GM19455 (cell line): ENCODE results near the gene NUAK2.
A peak's percentile ranks its signal among the peaks of the same experiment; 100 is the strongest.

Experiments used
- ATAC-seq: cut with Tn5 transposase; IDR thresholded peaks from one replicate; pipeline ENCODE4 v1.9.1; 2021; ENCODE audit not compliant: unreplicated experiment

Gene NUAK2

GRCh38 chr1:205275916-205276688, 45.4 kb downstream of the NUAK2 start:
- no peak for ATAC-seq

DNA sequence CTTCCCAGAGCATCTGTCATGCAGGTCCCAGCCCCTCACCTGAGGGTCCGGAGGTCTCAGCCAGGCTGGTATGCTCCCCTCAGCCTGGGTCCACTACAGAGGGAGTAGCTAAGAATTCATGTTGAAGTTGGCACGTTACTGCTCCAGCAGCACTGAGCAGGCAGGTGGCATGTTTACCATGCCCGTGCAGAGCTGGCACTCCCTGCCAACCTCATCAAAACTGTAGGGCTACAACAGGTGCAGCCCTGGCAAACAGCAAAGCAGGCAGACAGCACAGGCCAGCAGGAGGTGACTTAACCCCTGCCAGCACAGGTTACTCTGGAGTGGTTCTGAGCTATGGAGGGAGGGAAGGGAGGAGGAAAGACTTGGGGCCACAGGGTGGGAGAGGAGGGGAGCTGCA, 46.4 kb downstream of the NUAK2 start:
- no peak for ATAC-seq

DNA sequence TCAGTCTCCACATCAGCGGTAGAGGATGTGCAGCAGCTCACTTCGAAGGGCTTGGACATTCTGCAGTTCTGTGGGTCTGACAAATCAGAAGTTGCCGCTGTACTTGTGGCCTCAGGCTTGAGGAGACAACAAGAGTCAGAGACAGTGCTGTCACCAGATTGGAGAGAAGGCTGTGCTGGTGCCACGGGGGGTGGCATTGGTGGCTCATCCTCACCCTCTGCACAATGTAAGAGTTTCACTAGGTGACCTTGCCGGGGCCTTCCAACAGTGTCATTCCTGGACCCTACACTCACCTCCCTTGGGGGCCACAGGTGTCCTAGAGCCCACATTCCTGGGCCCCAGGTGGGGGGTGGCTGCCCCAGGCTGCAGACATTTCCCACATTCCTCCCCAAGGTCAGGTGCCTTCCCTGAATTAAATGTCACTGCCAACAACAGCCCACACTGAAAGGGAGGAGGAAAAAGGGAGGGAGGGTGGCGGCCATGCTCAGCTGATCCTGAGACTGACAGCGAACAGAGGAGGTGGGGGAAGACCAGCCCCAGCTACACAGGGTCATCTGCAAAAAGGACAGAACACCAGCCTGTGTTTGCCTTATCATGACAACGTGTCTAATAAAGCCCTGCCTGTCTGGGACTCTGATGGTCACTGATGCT, 47.4 kb downstream of the NUAK2 start:
- ATAC-seq = no peak

- peak; percentile 59 for ATAC-seq
These were observed 48.0 kb downstream of the NUAK2 start for GRCh38 chr1:205273551-205273982.

DNA sequence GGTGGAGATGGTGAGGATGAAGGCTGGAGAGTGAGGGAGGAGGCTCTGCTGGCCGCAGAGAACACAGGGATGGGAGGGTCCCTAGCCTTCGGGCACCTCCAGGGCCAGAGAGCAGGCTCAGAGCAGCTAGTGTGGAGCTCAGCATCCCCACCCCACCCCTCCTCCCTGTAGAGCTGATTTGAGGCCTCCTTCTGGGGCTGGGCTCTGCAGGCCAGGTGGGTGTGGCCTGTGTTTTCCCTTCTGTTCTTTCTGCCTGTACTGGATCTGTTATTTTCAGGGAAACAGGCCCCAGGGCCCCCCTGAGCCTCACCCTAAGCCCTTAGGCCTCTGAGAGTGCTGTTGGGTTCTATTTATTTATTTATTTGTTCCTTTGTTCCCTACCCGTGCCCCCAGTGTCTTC, 49.0 kb downstream of the NUAK2 start:
- ATAC-seq = no peak

DNA sequence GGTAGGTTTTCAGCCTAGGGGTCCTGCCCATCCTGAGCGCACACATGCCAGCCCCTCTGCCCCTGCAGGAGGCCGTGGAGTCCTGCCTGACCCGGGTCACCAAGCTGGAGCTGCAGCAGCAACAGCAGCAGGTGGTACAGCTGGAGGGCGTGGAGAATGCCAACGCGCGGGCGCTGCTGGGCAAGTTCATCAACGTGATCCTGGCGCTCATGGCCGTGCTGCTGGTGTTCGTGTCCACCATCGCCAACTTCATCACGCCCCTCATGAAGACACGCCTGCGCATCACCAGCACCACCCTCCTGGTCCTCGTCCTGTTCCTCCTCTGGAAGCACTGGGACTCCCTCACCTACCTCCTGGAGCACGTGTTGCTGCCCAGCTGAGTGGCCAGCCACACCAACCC, 49.8 kb downstream of the NUAK2 start:
- ATAC-seq = no peak

DNA sequence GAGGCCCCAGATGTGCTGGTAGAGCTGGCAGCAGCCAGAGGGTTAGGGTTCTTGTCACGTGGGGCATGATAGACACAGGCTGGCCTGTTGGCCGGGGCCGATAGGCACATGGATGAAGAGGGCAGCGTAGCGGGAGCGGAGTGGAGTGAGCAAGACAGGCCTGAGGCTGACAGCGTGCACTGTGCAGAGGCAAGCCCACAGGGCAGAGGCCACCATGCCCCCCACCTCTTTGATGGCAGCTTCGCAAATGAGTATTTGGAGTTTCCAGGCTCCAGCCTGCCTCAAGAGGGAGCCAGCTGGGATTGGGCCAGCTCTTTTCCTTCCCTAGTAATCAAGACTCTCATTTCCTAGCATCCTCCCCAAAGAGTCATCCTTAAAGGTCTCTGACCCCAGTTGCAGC, 50.3 kb downstream of the NUAK2 start:
- no peak for ATAC-seq

DNA sequence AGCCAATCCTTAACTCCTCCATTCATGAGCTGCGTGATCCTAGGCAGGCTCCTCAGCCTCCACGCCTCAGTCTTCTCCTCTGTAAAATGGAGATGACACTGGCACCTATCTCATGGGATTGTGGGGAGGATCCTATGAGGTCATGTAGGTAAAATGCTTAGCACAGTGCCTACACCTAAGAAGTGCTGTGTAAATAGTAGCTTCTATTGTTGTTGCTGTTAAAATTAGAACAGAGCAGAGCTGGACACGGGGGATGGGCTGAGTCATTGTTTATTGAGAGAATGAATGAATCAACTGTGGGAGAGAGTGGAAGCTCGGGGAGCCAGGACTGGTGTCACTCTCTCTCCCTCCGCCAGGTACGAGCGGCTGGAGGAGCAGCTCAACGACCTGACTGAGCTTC, 50.8 kb downstream of the NUAK2 start:
- ATAC-seq = no peak

DNA sequence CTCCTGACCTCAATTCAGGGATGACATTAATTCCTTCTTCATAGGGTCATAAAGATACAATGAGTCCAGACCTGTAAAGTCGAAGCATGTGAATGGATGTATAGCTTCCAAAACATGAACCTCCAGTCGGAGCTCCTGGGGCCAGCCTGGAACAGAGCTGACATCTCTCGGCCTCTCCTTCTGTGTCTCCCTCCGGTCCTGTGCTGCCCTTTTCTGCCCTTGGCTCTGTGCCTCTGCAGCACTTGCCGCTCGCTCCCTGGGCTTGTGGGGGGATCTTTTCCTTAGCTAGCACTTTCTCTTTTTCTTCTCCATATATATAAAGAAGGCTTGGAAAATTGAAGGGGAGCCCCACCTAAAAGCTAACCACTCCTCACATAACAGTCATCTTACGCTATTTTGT, 51.3 kb downstream of the NUAK2 start:
- ATAC-seq = no peak

DNA sequence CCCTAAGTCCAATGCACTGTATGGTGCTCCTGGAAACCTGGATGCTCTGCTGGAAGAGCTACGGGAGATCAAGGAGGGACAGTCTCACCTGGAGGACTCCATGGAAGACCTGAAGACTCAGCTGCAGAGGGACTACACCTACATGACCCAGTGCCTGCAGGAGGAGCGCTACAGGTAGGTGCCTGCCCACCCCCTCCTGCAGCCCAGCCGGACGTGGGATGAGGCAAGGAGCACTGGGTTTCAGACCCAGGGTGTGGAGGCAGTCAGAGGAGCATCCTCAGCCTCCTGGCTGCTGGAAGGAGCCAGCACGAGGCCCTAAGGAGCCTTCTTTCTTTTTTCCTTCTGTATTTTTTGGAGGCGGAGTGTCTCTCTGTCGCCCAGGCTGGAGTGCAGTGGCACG, 51.8 kb downstream of the NUAK2 start:
- no peak for ATAC-seq

GRCh38 chr1:205268846-205269680, 52.5 kb downstream of the NUAK2 start:
- no peak for ATAC-seq

- no peak for ATAC-seq
These were observed 54.1 kb downstream of the NUAK2 start for GRCh38 chr1:205267306-205267902.

DNA sequence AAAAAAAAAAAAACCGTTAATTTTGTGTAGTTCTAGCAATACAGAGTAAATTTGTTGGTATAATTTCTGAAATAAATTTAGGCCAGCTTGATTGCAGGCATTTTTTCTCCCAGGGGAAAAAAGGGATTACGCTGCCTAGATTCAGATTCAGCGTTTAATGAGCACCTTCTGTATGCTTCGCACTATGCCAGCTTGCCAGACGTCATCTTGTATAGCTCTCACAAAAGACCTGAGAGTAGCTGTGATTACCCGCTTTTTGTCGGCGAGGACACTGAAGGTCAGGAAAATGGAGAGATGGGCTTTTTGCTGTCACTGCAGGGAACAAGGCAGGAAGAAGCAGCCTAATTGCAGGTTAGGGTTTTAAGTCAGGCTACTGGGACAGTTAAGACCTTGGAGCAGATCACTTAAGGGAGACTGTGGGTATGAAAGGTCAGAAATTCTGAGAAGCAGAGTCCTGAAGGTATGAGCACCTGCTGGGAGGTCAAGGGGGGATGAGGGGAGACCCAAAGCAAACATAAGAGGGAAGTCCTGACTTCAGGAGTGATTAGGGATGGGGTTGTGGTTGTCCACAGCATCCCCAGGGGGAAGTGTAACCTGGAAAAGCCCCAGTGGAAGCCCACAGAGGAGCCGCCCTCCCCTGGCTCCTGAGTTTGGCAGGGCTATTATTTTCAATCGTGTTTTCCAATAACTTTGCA, 54.8 kb downstream of the NUAK2 start:
- ATAC-seq = no peak

- ATAC-seq = no peak
These were observed 57.9 kb downstream of the NUAK2 start for GRCh38 chr1:205263580-205264190.

GRCh38 chr1:205262731-205263171, 58.8 kb downstream of the NUAK2 start:
- no peak for ATAC-seq

GRCh38 chr1:205261946-205262691, 59.4 kb downstream of the NUAK2 start:
- no peak for ATAC-seq

GRCh38 chr1:205260948-205261732, 60.4 kb downstream of the NUAK2 start:
- no peak for ATAC-seq

- ATAC-seq = no peak
These were observed 61.5 kb downstream of the NUAK2 start for GRCh38 chr1:205259998-205260397.

GRCh38 chr1:205259324-205259832, 62.2 kb downstream of the NUAK2 start:
- ATAC-seq = no peak
